ELF-1 (cell line): ENCODE results near the gene DCUN1D3.
A peak's percentile ranks its signal among the peaks of the same experiment; 100 is the strongest.
"Not testable (repeated sequence)": the region's sequence is repeated elsewhere in the genome, so short reads cannot be mapped to it uniquely, and the experiment has no call there.

ENCODE experiments used
- DNase-seq: peaks from one replicate; pipeline ENCODE4 v3.0.0-alpha.2; 2016; ENCODE audit warnings: low read depth, low spot score

Gene DCUN1D3

DNA sequence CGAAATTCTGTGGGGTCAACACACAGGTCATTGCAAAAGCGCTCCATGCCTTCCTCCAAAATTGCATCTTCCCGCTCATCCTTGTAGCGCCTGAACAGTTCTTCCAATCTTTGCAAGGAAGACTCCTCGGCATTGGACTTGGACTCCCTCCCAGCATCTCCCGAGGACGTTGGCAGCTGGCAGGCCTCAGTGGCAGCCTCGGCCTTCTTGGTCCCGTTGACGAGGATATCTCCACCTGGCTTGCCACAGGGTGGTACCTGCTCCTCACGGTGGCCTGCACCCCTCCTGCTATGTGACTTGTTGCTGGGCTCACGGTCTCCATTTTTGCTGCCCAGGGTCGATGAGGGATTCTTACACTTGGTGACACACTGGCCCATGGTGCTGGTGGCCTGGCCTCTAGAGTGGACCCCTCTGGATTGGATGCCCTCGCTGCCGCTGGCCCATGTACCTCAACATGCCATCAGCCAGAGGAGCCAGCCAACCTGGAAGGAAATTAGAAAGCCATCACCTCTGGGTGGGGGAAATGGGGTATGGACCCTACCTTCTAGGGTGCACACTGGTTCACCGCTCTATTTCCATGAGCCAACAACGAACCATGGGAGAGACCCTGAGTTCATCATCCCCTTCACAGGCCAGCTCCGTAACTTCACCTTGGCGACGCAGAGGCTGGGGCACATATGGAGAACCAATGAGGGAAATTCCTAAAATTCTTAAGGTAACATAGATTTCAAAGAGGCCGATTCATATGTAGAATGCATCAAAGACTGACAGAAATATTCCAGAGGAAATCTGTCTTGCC, 37.8 kb downstream of the DCUN1D3 start:
- no peak for DNase-seq

DNA sequence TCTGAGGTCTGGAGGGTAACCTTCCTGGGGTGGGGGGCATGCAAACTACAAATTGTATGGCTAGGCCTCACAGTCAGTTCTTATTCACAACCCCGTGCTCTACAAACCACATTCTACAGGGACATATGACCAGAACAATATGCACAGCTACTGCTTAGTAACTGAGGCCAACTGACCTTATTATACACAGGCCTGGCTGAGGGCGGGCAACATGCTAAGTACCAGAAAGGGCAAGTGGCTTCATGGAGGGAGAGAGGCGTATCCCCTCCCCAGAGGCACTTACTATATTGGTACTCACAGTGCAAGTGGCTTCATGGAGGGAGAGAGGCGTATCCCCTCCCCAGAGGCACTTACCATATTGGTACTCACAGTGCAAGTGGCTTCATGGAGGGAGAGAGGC, 39.2 kb downstream of the DCUN1D3 start:
- DNase-seq: not testable (repeated sequence)

GRCh38 chr16:20860361-20860760, 39.8 kb downstream of the DCUN1D3 start:
- no peak for DNase-seq

GRCh38 chr16:20859699-20860098, 40.5 kb downstream of the DCUN1D3 start:
- DNase-seq: no peak

- no peak for DNase-seq
Measured at GRCh38 chr16:20859229-20859628, 40.9 kb downstream of the DCUN1D3 start.

DNA sequence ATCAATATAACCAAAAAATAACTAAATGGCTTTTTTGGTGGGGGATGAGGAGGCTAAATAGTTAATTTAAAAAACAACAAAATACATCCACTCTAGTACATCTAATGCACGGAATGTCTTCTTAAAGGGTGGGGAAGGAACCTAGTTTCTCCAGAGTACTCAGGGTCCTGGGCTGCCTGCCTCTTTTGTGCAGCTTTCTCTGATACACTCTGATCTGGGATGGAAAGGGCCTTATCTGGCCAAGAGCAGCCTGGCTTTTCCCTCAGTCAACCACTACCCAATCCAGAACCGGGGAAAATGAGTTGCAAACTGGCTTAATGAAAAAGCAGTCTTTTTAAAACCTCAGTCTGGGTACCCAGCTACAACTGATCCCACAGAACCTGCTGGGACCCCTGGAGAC, 42.9 kb downstream of the DCUN1D3 start:
- DNase-seq: no peak

- no peak for DNase-seq
Measured at GRCh38 chr16:20854963-20855362, 45.2 kb downstream of the DCUN1D3 start.

- DNase-seq: no peak
Measured at GRCh38 chr16:20853981-20854620, 46.1 kb downstream of the DCUN1D3 start.

GRCh38 chr16:20853143-20853542, 47.0 kb downstream of the DCUN1D3 start:
- DNase-seq: no peak

DNA sequence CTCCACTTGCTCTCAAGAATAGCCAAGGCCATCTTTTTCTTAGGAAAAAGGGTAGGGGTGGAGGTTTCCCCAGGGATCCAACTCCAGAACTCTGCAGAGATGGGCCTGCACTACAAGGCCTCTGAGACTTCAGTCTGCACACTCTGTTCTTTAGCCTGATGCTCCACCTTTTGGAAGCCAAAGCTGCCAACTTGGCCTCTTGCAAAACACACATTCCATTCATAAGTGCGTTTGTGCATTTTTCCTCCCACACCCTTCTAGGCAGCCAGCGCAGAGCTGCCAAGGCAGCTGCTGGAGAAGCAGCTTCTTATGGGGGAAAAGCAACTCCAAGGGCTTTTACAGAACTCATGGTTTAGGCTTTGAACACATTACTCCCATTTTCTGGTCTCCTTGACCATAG, 48.6 kb downstream of the DCUN1D3 start:
- no peak for DNase-seq

DNA sequence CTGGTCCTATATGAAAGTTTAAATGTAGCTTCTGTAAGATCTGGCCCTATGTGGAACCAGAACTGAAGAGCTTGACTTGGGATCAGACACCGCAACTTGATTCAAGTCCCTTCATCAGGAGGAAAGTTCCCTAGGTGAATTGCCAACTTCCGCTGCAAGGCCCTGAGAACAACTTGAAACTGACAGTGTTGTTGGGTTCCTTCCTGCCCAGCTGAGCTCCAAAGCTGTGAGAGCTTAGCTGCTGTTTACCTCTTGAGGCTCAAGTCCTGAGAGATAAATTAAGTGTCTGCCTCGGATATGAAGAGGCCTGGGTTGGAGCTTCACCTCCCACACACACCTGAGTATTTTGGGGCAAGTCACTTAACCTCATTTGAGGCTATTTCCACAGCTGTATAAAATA, 49.2 kb downstream of the DCUN1D3 start:
- DNase-seq: no peak

GRCh38 chr16:20849589-20850390, 50.4 kb downstream of the DCUN1D3 start:
- DNase-seq: peak; percentile 60

DNA sequence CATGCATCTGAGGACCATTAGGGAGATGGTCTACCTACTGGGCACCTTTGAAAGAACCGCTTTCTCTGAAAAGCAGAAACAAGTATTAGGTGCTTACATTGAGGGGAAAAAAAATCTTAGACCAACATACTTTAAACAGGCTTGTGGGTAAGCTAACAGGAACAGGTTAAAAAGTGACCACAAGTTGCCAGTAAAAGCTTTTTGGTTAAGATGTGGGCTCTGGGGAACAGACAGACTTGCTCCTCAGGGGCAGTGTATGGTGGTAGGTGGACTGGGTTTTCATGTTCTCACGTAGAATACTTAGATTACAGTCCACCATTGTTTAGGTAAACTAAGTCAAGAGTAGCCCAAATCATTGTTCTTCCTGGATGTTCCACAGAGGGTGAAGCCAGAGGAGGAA, 52.6 kb downstream of the DCUN1D3 start:
- DNase-seq: no peak

DNA sequence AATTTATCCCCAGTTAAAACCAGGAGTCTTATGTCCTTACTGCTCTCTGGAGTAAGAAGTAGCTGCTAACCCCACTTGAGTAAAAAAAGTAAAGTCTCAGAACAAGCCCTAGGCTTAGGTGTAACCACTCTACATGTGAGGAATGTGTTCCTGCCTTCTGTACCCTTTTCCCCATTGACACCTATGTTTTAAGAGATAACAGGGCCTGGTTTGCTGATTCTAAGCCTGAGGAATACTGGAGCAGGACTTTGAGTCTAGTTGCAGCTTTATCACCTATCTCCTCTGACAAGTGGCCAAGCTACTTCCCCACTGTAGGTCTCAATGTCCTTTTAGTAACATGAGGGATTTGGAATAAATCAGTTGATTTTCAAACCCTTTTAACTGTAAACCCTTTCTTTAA, 53.6 kb downstream of the DCUN1D3 start:
- no peak for DNase-seq

GRCh38 chr16:20846030-20846429, 54.1 kb downstream of the DCUN1D3 start:
- no peak for DNase-seq

GRCh38 chr16:20844588-20844987, 55.6 kb downstream of the DCUN1D3 start:
- no peak for DNase-seq

DNA sequence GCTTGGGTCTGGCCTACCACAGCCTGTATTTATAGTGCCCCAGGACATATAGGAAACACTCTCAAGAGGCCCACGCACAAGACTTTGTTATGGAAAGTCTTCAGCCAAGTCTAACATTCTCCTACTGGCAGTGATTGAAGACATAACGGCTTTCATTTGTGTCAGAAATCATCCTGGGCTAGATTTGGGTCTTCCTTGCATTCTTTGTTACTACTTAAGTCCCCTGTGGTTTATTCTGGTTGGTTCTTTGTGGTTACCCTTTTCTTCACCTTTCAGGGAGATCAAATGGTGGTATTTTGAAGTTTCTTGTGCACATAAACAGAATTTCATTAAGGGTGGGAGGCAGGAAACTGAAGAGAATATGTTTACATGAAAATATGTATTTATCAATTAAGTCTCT, 56.1 kb downstream of the DCUN1D3 start:
- no peak for DNase-seq

DNA sequence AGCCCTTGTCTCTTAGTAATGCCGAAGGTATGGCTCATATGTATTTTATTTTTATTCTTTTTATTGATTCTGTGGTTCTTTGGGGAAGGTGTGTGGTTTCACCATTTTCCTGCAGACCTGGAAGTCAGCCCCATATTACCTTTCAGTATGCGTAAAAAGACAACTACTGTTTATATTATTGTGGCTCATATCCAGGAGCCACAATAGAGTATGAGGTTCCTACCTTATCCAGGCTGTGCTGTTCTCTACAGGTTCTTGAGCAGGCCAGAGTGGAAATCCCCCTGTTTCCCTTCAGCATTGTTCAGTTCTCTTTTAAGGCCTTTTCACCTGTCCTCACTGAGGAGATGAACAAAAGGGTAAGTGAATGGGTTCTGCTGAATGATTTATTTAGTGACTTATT, 60.7 kb downstream of the DCUN1D3 start:
- no peak for DNase-seq

- no peak for DNase-seq
Measured at GRCh38 chr16:20838240-20838639, 61.9 kb downstream of the DCUN1D3 start.

- DNase-seq: no peak
Measured at GRCh38 chr16:20833086-20833485, 67.1 kb downstream of the DCUN1D3 start.

DNA sequence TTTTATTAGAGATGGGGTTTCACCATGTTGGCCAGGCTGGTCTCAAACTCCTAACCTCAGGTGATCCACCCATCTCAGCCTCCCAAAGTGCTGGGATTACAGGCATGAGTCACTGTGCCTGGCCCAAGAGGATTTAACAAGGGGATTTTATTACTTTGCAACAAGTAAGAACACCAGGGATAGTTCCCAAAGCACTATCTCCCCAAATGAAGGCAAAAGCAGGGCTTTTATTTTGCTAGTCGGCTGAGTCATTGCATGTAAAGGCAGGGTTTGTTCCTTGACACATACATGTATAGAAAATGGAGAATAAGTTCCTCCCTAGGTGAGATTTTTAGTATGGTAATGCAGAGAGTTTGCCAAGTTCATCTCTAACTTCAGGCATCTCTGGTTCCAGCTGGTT, 69.8 kb downstream of the DCUN1D3 start:
- no peak for DNase-seq

- no peak for DNase-seq
Measured at GRCh38 chr16:20829536-20829935, 70.6 kb downstream of the DCUN1D3 start.
